ENCODE measurements around the gene PCSK4.

GRCh38 chr19:1472231-1473084 lies 17.7 kb downstream of the PCSK4 start:
- TF ChIP-seq, protein P1, sequence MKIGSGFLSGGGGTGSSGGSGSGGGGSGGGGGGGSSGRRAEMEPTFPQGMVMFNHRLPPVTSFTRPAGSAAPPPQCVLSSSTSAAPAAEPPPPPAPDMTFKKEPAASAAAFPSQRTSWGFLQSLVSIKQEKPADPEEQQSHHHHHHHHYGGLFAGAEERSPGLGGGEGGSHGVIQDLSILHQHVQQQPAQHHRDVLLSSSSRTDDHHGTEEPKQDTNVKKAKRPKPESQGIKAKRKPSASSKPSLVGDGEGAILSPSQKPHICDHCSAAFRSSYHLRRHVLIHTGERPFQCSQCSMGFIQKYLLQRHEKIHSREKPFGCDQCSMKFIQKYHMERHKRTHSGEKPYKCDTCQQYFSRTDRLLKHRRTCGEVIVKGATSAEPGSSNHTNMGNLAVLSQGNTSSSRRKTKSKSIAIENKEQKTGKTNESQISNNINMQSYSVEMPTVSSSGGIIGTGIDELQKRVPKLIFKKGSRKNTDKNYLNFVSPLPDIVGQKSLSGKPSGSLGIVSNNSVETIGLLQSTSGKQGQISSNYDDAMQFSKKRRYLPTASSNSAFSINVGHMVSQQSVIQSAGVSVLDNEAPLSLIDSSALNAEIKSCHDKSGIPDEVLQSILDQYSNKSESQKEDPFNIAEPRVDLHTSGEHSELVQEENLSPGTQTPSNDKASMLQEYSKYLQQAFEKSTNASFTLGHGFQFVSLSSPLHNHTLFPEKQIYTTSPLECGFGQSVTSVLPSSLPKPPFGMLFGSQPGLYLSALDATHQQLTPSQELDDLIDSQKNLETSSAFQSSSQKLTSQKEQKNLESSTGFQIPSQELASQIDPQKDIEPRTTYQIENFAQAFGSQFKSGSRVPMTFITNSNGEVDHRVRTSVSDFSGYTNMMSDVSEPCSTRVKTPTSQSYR (CRISPR knock-in tag; IDR thresholded peaks at IDR 0.05; ENCODE audit: borderline replicate concordance): no peak
- TF ChIP-seq ATF3 (CRISPR knock-in tag; IDR thresholded peaks at IDR 0.05) (no peak), FOXP1 (IDR thresholded peaks at IDR 0.05) (no peak), FOXP1 (CRISPR knock-in tag; IDR thresholded peaks at IDR 0.05) (no peak), TARDBP (CRISPR knock-in tag; IDR thresholded peaks at IDR 0.05) (no peak), ETV5 (CRISPR knock-in tag; IDR thresholded peaks at IDR 0.05; ENCODE audit: borderline replicate concordance) (no peak), ELF4 (CRISPR knock-in tag; IDR thresholded peaks at IDR 0.05; ENCODE audit: borderline replicate concordance) (no peak), ZNF280B (CRISPR knock-in tag; IDR thresholded peaks at IDR 0.05; ENCODE audit: borderline replicate concordance) (no peak)
- TF ChIP-seq, protein P2, sequence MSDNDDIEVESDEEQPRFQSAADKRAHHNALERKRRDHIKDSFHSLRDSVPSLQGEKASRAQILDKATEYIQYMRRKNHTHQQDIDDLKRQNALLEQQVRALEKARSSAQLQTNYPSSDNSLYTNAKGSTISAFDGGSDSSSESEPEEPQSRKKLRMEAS (IDR thresholded peaks at IDR 0.05): no peak
- TF ChIP-seq, protein P3, sequence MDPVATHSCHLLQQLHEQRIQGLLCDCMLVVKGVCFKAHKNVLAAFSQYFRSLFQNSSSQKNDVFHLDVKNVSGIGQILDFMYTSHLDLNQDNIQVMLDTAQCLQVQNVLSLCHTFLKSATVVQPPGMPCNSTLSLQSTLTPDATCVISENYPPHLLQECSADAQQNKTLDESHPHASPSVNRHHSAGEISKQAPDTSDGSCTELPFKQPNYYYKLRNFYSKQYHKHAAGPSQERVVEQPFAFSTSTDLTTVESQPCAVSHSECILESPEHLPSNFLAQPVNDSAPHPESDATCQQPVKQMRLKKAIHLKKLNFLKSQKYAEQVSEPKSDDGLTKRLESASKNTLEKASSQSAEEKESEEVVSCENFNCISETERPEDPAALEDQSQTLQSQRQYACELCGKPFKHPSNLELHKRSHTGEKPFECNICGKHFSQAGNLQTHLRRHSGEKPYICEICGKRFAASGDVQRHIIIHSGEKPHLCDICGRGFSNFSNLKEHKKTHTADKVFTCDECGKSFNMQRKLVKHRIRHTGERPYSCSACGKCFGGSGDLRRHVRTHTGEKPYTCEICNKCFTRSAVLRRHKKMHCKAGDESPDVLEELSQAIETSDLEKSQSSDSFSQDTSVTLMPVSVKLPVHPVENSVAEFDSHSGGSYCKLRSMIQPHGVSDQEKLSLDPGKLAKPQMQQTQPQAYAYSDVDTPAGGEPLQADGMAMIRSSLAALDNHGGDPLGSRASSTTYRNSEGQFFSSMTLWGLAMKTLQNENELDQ (CRISPR knock-in tag; IDR thresholded peaks at IDR 0.05; ENCODE audit: borderline replicate concordance): no peak

All from HepG2 (cell line).